Stimulated activated naive CD4-positive, alpha-beta T cell (primary cell): ENCODE data around the gene TMPRSS7.
"Not testable (repeated sequence)": the region's sequence is repeated elsewhere in the genome, so short reads cannot be mapped to it uniquely, and the experiment has no call there.

Source experiments
- DNase-seq, 6 experiments: peaks; one replicate each; lab custom pipeline; 2025; lab: John Stamatoyannopoulos, UW

The TMPRSS7 gene

DNA sequence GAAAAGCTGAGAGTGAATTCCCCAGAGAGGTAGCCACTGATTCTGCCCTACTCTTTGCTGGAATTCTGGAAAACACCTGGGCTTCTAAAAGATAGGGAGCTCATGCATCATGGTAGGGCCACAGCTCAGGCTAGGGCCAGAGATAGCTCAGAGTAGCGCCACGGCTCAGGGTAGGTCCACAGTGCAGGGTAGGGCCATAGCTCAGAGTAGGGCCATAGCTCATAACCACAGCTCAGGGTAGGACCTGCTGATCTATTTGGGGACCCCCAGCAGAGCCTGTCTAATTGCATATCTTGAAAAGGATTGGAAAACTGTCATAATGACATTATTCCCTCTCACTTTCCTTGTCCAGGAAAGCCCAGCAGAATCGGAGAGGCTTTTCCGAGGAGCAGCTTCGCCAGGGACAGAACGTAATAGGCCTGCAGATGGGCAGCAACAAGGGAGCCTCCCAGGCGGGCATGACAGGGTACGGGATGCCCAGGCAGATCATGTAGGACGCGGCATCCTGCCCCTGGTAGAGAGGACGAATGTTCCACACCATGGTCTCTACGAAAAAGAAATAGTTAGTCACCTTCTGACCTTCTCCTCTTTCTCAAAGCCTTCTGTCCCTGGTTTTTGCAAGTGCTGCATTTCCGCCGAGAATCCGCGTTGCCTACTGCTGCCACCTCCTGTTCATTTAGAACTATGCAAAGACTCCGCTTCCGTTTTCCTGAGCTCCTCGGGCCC is 21.3 kb upstream of the TMPRSS7 start:
- DNase-seq: peak; percentile 11 to 66 (median 25)

DNA sequence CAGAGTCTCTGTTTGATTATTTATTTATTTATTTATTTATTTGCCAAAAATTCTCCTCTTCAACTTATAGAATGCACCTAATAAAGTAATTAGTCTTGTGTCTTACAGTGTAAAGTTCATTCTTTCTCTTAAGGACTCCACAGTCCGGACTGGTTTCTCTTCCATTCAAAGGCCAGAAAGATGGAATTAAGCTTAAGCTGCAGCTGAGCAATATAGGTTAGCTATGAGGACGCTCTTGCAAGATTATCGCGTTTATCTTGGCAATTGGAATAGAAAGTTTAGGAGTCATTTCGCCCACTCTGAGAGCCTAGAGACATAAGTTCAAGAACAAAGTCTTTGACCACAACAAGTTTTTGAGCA is 20.8 kb upstream of the TMPRSS7 start:
- no peak for DNase-seq

DNA sequence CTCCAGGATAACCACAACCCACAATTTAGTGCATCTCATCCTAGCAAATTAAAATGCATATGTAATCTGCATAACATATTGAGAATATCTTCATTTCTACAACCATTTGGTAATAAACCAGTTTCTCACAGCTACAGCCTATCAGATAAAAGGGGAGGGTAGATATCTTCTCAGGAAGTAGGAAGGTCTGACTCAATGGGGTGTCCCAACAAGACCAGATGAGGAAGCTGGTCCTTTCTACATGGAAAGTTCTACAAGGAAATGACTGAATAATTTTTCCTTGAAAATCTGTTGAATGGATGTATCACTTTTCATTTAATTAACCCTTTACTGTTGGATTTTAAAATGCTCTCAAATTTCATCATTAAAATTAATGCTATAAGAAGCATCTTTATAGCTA is 17.4 kb upstream of the TMPRSS7 start:
- no peak for DNase-seq

DNA sequence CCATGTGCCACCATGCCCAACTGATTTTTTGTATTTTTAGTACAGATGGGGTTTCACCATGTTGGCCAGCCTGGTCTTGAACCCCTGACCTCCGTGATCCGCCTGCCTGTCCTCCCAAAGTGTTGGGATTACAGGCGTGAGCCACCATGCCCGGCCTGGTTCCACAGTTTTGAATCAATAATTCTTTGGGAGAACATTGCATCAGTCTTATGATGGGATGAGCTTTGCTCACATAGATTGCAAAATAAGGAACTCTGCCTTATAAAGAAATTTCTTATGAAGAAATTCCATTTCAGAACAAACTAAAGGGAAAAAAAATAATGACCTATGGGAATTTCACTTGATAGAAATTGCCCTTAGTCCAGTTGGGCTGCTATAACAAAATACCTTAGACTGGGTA is 15.8 kb upstream of the TMPRSS7 start:
- no peak for DNase-seq

DNA sequence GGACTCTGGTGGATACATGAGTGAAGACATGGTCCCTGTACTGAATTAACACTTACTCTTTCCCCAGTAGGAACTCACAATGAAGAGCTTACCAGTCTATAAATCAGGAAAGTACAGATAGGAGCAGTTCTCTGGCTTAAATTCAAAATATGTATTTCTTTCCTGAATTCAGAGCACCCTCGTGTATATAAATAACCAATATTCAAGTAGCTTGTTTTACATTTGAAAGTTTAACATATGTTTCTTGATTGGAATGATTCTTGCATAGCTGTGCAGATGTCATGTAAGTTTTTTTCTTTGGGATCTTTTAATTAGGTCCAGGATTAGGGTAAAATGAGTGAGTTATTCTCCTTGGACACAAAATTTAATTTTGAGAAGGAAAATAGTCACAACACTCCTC is 14.8 kb upstream of the TMPRSS7 start:
- DNase-seq: no peak

DNA sequence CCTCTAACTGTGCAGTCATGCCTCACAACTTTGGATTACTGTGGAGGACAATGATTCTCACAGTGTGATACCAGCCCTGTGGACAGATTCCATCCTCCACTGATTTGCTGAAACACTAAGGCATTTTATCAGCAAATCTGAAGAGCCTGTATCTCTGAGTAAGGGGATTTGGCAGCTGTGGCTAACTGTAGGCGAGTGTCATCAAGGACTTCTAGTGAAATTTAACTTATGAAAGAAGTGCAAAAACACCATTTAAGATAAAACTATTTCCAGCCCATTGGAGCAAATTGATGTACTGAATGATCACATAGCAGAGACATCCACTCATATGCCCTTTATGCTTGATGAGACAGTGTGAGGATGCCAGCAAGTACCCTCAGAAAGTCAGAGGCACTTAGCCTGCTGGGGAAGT is 13.9 kb upstream of the TMPRSS7 start:
- DNase-seq: no peak

DNA sequence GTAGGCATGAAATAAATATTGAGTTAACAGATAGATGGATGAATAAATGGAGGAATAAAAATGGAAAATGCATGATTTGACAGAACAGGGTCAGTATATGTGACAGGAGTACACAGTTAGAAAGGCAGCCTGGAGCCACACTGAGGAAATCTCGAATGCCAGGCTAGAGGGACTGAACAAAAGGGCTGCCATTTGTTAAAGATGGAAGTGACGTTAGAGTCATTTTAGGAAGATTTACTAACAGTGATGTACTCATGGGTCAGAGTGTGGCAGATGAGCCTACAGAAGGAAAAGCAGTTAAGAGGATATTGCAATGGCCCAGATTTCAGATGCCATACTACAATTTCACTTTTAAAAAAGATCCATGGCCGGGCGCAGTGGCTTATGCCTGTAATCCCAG is 7.4 kb upstream of the TMPRSS7 start:
- DNase-seq: no peak

DNA sequence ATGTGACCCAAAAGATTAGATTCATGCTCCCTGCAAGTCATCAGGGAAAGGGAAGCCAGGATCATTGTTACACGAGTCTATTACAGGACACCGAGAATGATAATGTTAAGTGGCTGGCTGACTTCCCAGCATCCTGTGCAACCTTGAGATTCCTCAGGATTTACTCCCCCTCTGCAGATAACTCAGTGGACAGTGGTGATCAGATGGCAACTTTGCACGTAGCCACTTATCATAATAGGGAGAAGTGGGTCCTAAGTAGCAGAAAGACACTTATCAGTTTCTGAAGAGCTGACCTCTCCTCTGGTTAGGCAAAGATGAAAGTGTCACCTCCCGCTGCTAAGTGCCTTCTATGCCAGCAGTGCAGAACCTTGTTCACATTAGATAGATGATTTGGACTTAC is 6.7 kb upstream of the TMPRSS7 start:
- DNase-seq: no peak

DNA sequence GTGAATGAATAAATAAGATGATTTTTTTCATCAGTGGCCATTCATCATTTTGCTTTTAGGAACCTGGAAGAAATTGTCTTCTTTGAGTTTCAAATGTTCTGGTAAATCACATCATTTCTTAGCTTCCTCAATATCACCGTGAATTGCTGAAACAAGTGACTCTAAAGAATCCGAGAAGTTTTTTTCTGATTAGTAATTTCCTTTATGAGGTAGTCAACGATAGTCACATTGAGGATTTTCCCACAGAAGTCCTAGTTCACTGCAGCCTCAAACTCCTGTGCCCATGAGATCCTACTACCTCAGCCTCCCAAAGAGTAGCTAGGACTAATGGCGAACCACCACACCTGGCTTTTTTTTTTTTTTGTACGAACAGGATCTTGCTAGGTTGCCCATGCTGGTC is 3.6 kb upstream of the TMPRSS7 start:
- no peak for DNase-seq

DNA sequence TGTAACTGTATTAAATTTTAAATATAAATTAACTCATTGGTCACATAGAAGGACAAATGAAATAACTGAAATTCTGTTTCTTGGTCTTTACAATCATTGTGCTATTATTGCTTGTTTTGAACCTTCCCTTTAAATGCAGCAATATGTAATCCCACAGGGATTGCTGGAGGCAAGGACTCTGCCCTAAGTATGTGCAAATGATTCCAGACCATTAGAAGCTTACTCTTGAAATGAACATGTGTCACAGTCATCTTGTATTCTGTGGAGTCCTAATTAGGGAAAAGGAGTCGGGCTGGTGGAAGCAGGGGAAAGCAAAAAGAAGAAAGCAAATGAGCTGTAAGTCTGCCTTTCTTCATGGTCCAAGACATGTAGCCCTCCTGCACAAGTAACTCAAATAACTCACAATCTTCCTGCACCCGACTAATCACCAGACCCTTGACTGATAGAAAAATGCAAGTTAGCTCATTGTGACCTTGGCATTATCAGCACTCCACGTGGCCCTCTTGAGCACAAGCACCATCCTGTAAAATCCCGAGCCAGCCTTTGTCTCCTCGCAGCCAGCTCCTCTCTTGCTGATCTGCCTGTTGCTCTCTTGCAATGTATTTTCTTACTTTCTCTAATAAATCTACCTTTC is 2.3 kb upstream of the TMPRSS7 start:
- DNase-seq: no peak

DNA sequence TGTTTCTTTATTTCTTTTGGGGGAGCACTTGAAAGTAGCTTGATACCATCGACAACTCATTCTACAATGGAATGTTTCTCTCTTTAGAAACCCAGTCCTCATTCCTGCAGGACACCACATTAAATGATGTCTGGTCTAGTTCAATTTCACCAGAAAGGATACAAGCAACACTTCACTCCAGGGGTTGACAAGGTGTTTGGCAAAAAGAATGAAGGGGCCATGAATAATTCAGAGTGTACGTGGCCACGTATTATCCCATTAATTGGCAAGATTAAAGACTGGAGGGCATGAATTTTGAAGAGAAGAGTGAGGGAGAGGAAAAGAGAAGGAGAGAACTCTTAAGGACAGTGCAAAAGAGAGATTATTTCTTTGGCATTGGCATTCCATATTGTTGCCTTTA is 705 bp downstream of the TMPRSS7 start:
- no peak for DNase-seq

DNA sequence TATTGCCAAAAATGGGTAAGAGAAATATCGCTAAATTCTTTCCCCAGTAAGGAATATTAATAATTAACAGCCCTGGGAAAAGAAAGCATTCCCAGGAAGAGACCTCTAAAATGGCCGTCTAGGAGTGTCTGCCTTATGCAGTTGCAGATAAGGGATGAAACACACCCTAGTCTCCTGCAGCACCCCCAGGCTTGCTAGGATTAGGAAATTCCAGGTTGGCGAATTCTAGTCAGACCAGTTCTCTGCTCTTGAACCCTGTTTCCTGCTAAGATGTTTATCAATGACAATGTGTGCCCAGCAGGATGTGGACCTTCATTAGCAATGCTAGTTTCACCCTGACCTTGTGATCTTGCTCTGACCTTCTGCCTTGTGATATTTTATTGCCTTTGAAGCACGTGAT is 2.7 kb downstream of the TMPRSS7 start:
- not testable (repeated sequence) for DNase-seq

DNA sequence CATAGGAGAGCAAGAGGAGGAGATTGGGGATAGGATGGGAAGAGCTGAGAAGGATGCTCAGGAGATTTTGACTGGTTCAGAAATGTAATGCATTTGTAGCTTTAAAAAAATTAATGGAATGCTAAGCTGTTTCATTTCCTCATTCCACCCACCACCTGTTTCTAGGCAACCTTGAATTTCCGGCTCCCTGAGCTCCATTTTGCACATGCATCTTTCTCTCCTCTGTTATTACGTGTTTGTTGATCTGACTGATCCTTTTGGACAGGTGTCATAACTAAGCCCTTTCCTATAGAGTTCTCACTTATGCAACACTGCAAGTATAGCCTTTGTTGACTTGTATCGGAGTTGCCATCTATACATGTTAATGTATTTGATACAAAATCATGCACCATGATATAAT is 4.3 kb downstream of the TMPRSS7 start:
- DNase-seq: no peak

DNA sequence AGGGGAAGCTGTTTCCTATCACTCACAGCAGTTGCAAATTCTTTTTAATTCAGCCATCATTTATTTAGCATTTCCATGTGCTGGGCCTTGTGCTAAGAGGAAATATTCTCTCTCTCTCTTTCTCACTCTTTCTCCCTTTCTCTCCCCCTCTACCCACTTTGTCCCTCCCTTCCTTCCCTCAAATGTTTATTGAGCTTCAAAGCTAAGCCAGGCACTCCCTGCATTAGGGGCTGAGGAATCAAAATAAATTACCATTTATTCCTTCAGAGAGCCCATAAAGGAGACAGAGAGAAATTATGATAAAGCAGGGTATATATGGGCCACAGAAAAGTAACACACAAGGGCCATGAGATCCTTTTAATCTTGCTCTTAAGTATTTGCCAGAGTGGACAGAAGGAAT is 6.8 kb downstream of the TMPRSS7 start:
- no peak for DNase-seq

DNA sequence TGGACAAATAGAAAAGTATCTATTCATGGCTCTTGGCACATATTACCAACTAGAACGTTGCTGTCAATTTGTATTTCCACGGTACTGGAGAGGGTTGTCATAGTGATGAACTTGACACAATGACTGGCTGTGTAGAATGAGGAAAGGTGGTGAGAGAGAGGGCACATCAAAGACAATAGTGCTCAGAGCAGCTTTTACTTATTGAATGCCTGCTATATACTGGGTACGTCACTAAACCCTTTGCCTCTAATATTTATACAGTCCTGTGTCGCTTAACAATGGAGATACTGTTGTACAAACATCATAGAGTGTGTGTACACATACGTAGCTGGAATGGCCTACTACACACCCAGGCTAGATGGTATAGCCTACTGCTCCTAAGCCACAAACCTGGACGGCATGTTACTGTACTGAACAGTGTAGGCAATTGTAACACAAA is 8.3 kb downstream of the TMPRSS7 start:
- DNase-seq: no peak

DNA sequence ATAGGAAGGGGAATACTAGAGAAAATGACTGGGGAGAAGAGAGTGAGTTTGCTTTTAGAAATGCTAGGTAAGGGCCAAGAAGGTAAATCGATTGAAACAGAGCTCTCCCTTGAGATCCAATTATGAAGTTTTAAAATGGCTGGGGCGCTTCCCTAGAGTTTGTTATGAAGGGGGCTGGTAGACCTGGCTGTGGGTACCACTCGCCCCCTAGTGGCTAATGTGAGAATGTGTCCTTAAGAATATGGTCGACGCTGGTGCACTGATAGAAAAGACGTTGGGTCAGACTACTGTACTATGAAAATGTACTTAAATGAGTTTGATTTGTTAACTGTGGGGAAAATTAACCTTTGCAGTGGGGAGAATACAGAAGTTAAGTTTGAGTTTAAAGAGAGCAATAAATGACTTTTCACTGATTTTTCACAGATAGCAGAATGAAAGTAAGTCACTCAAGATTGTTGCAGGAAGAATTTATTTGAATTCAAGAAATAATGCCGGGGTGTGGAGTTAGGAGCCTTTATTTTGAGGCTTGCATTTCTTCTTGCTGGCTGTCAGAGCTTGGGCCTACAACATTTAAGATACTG is 9.2 kb downstream of the TMPRSS7 start:
- peak in 5 of 6 experiments; percentile 11 to 69 (median 24) for DNase-seq

DNA sequence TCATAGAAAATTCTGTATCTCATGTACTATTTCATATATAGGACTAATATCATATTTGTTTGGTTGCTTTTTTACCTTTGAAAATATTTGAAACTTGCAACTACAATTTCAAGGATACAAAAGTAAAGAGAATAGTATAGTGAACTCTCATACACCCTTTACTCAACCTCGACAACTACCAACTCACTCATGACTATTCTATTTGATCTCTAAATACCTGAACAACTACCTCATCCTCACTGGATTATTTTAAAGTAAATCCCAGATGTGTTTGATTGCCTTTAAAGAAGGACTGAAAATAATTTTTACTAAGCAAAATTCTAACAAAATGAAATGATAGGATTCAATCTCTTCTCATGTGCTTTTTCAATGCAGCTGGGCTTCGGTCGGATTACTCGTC is 12.1 kb downstream of the TMPRSS7 start:
- no peak for DNase-seq

DNA sequence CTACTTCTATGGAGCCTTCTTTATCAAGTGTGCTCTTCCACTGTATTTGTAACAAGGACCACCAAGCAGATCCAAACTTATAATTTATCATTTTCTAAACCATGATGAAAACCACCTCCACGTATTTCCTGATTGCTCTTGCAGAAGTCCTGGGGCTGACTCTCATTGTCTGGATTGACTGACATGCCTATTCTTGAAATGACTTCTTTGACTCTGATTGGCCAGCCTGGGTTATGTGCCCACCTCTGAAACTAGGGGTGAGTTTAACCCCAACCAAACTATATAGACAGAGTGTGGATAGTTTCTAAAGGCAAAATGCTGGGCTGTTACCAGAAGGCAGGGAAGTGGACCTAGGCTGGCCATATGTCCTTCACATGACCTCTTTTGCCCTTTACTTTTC is 12.7 kb downstream of the TMPRSS7 start:
- DNase-seq: no peak

DNA sequence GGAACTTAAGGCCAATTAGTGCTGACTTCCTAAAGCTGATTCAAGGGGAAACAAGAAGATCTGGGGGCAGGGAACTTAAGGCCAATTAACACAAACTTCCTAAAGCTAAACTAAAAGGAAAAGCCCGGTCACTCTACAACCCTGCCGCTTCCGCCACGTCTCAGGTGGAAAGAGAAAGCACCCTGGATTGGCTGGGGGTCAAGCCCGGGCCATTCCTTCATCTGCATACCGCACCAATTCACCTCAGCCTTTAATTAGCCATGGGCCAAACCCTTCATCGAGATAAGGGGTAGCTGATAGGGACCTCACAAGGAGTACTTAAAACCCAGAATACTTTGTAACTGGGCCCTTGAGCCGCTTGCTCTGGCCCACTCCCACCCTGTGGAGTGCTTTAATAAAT is 14.4 kb downstream of the TMPRSS7 start:
- DNase-seq: no peak

DNA sequence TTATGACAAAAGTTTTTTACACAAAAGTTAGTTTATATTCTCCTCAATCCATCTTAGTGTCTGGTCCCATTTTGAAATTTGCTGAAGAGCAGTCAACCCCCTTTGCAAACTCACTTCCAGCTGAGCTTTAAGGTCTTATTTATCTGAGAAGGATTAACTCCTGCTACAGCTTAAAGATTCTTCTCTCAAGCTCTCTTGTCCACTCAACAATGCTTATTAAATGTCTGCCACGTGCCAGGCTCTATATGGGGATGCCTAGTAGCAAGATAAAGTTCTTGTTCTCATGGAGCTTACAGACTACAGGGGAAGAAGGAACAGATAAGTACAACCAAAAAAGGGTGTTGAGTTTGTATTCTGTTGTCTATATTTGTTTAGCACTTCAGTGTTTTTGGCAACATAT is 18.7 kb downstream of the TMPRSS7 start:
- no peak for DNase-seq

DNA sequence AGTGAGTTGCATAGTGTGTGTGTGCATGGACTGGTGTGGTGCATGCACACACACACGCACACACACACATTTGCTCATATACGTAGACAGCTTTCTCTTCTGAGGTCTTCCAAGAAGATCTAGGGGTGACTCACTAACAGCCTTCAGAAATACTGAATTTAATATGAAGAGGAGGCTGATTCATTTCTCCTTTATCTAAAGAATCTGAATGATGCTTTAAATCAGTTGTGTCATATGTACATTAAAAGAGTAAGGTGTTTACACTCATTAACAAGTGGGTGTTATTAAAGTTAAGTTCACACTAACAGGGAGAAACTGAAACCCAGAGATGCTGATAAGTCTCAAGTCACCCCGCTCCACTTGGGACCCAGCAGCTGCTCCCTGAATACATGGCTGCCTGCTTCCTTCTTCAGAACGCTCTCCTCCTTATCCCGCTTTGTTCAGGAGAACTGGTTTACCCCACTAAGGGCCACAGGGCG is 22.0 kb downstream of the TMPRSS7 start:
- no peak for DNase-seq

DNA sequence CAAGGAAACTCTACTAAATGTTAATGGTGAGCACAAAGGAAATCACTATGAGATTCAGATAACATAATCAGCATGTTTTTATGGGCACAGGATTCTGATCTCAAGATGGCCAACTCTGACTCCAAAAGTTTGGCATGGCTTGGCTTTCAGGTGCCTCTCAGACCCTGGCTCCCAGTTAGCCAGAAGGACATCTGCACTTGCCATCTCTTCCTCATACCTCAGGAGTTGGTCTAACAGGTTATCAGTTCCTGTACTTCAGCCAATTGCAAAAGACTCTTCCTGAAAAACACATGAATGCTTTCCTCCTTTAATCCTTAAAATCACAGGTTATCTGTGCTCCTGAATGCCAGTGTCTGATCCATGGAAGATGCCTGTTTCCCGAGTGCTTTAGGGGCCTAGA is 25.0 kb downstream of the TMPRSS7 start:
- no peak for DNase-seq

DNA sequence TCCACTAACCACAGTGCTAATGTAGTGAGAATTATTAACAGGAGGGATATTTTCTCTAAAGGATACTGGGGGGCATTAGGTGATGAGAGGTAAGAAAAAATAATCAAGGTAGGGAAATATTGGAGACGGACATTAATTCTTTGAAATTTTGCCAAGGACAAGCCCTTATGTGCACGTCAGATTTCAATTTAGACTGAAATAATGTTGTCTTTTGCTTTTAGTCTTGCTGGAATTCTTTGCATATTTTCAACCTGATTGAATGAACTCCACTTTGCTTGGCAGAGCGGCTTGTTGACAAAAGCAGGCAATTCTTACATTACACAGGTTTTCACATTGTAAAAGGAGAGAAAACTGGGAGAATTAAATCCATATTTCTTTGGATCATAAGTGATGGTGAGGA is 26.6 kb downstream of the TMPRSS7 start:
- no peak for DNase-seq
